HCT116 (cell line): Measurements from ENCODE around the gene ANKFN1. TPM values are rescaled to one million over a fixed set of nuclear protein-coding genes. Genes with fewer than 3 reads are reported as not detected.

Experiments used
- ATAC-seq: fragments of 200-7000 bp; cut with Tn5 transposase; 2 replicates; pipeline ENCODE4 v1.9.1; 2020; ENCODE audit warnings: mild to moderate bottlenecking, moderate library complexity
- BruUV-seq: library from RNA; stranded (reverse); fragments of 400-500 nt; replicated peaks from 2 replicates; lab custom pipeline; 2021; lab: Mats Ljungman, UMichigan
- CTCF ChIA-PET: fragments of 300-600 bp; sonication (Branson Sonifier 250); formaldehyde crosslinking; loops from one replicate; lab custom pipeline; 2021; ENCODE audit warnings: antibody characterized with exemption; lab: Charles Lee
- POLR2A ChIA-PET: fragments of 300-600, 350-600 bp; sonication (Branson Sonifier 250); formaldehyde crosslinking; loops from one replicate; lab custom pipeline; 2021; ENCODE audit warnings: antibody characterized with exemption; lab: Charles Lee
- RAD21 ChIA-PET, 2 experiments: fragments of 300-600 bp; sonication (Branson Sonifier 250); formaldehyde crosslinking; loops; one replicate each; lab custom pipeline; 2023; ENCODE audit warnings: low total read pairs in 2 of 2; ENCODE audit not compliant: uncharacterized antibody in 2 of 2, unreplicated experiment in 2 of 2, low non-redundant PET in 1 of 2; lab: Charles Lee
- DNase-seq: peaks from one replicate; pipeline ENCODE4 v3.0.0-alpha.2; 2010; ENCODE audit warnings: low read depth, low spot score
- H2AFZ ChIP-seq: fragments of 200-600 bp; shearing (Covaris generic), sonication (generic); 2 replicates; pipeline ENCODE4 v1.6.1; 2017; ENCODE audit warnings: low read depth, mixed run types, mixed read lengths, antibody characterized with exemption, low read length; ENCODE audit not compliant: poor library complexity, severe bottlenecking
- H3K27ac ChIP-seq: 2 replicates; pipeline ENCODE4 v1.5.1; 2012; ENCODE audit warnings: low read depth, low read length
- H3K27me3 ChIP-seq: fragments of 200-600 bp; sonication (generic); 2 replicates; pipeline ENCODE4 v1.6.1; 2016; ENCODE audit warnings: mixed run types, low read length, mixed read lengths; ENCODE audit not compliant: insufficient read depth
- H3K36me3 ChIP-seq, 2 experiments: fragments of 200-500 bp in 1 of 2; fragments of 200-600 bp in 1 of 2; sonication (Bioruptor generic) in 1 of 2; sonication (generic) in 1 of 2; 2 replicates each; pipeline versions ENCODE4 v1.5.1 to v1.6.1; 2014 to 2016; ENCODE audit warnings: low read length in 2 of 2, inconsistent platforms in 1 of 2, mixed read lengths in 1 of 2, mixed run types in 1 of 2; ENCODE audit not compliant: insufficient read depth in 2 of 2, control insufficient read depth in 1 of 2
- H3K4me1 ChIP-seq, 2 experiments: fragments of 200-600 bp in 1 of 2; sonication (generic) in 1 of 2; 2 replicates each; pipeline versions ENCODE4 v1.5.1 to v1.6.1; 2012 to 2017; ENCODE audit warnings: low read length in 2 of 2, inconsistent platforms in 1 of 2, mild to moderate bottlenecking in 1 of 2, mixed read lengths in 1 of 2, mixed run types in 1 of 2, moderate library complexity in 1 of 2; ENCODE audit not compliant: insufficient read depth in 2 of 2, control insufficient read depth in 1 of 2
- H3K4me2 ChIP-seq: fragments of 200-600 bp; sonication (generic); 2 replicates; pipeline ENCODE4 v1.6.1; 2017; ENCODE audit warnings: mixed run types, low read length, mixed read lengths
- H3K4me3 ChIP-seq, 2 experiments: fragments of 200-600 bp in 1 of 2; sonication (generic) in 1 of 2; replicated peaks in 1 of 2; 2 replicates each; pipeline ENCODE4 v1.5.1; 2011 to 2016; ENCODE audit warnings: low read length in 2 of 2, control low read depth in 1 of 2, low read depth in 1 of 2, mild to moderate bottlenecking in 1 of 2, mixed read lengths in 1 of 2, mixed run types in 1 of 2
- H3K79me2 ChIP-seq: fragments of 200-600 bp; sonication (generic); 2 replicates; pipeline ENCODE4 v1.6.1; 2017; ENCODE audit warnings: mild to moderate bottlenecking, mixed run types, low read length, moderate library complexity, mixed read lengths; ENCODE audit not compliant: insufficient read depth
- H3K9ac ChIP-seq: fragments of 200-600 bp; sonication (generic); 2 replicates; pipeline ENCODE4 v1.6.1; 2016; ENCODE audit warnings: low read length, mixed read lengths
- H3K9me2 ChIP-seq: fragments of 200-600 bp; sonication (generic), shearing (Covaris generic); 2 replicates; pipeline ENCODE4 v1.6.1; 2017; ENCODE audit warnings: mixed run types, mild to moderate bottlenecking, moderate library complexity; ENCODE audit not compliant: insufficient read depth
- H3K9me3 ChIP-seq, 2 experiments: fragments of 200-500 bp in 1 of 2; fragments of 200-600 bp in 1 of 2; sonication (Bioruptor generic) in 1 of 2; sonication (generic) in 1 of 2; 2 replicates each; pipeline ENCODE4 v1.6.1; 2014 to 2017; ENCODE audit warnings: low read length in 2 of 2, mixed read lengths in 2 of 2, inconsistent platforms in 1 of 2, low read depth in 1 of 2, mild to moderate bottlenecking in 1 of 2, mixed run types in 1 of 2, moderate library complexity in 1 of 2; ENCODE audit not compliant: control insufficient read depth in 1 of 2, insufficient read depth in 1 of 2
- H4K20me1 ChIP-seq: fragments of 200-600 bp; sonication (generic), shearing (Covaris generic); 2 replicates; pipeline ENCODE4 v1.6.1; 2017; ENCODE audit warnings: mixed run types, mild to moderate bottlenecking, moderate library complexity; ENCODE audit not compliant: insufficient read depth
- ELF1 ChIP-seq: IDR thresholded peaks from 2 replicates; pipeline ENCODE4 v1.6.1; 2012; ENCODE audit warnings: low read depth, borderline replicate concordance
- EZH2 ChIP-seq: fragments of 200-600 bp; sonication (generic); IDR thresholded peaks from 2 replicates; pipeline ENCODE4 v1.6.1; 2017; ENCODE audit warnings: antibody characterized with exemption, mixed run types
- FOSL1 ChIP-seq: IDR thresholded peaks from 2 replicates; pipeline ENCODE4 v1.6.1; 2012; ENCODE audit warnings: low read depth
- POLR2A ChIP-seq: IDR thresholded peaks from 2 replicates; pipeline ENCODE4 v1.7.0; 2011; ENCODE audit warnings: borderline replicate concordance; ENCODE audit not compliant: insufficient read depth, insufficient read length; ENCODE audit errors: extremely low read depth
- SP1 ChIP-seq: IDR thresholded peaks from 2 replicates; pipeline ENCODE4 v1.6.1; 2012; ENCODE audit warnings: low read depth
- SRF ChIP-seq: IDR thresholded peaks from 2 replicates; pipeline ENCODE4 v1.6.1; 2012; ENCODE audit warnings: low read depth
- YY1 ChIP-seq: IDR thresholded peaks from 2 replicates; pipeline ENCODE4 v1.6.1; 2011; ENCODE audit warnings: low read length, low read depth, moderate library complexity, mild to moderate bottlenecking; ENCODE audit not compliant: insufficient replicate concordance; ENCODE audit errors: extremely low read depth
- ZNF274 ChIP-seq: fragments of 200-500 bp; sonication (Bioruptor generic); IDR thresholded peaks from 2 replicates; pipeline ENCODE4 v1.6.1; 2014; ENCODE audit warnings: mild to moderate bottlenecking, low read depth, low read length, inconsistent platforms
- intact Hi-C: fragments of 100-400 bp; cut with micrococcal nuclease; formaldehyde crosslinking; loops from 2 replicates; pipeline ENCODE4 v1.10.0; 2022
- total RNA-seq: library from RNA; stranded (reverse); gene quantifications from one replicate; pipeline ENCODE4 v1.2.1, GENCODE V29; 2021; ENCODE audit not compliant: unreplicated experiment

The ANKFN1 gene
- total RNA-seq, 1 experiment from 2014 or later = 1.1 TPM

GRCh38 chr17:56434610-56435009 lies 281.3 kb downstream of the ANKFN1 start:
- Histone ChIP-seq H3K4me2 (no peak overlapping the region), H3K27ac (no peak overlapping the region), H3K4me3 (no peak overlapping the region), H3K79me2 (no peaks in the 10 kb centered on the region), H3K9ac (no peak overlapping the region), H3K36me3 (no peaks in the 10 kb centered on the region), H3K27me3 (peaks cover 74% of the 10 kb centered on the region), H3K9me3 (no peaks in the 10 kb centered on the region), H4K20me1 (no peaks in the 10 kb centered on the region), H3K9me2 (no peaks in the 10 kb centered on the region), H3K4me1 (no peaks in the 10 kb centered on the region), H2AFZ (no peak overlapping the region)
- no TSS peak for BruUV-seq
- no peak for DNase-seq
- intact Hi-C loops = no loop called here
- ChIA-PET RAD21 (no interaction called here), CTCF (no interaction called here), POLR2A (no interaction called here)
- TF ChIP-seq ELF1 = no peak
- TF ChIP-seq SRF = no peak
- TF ChIP-seq FOSL1 = no peak
- TF ChIP-seq EZH2 = no peak
- no peak for TF ChIP-seq SP1
- ATAC-seq = no peak

DNA sequence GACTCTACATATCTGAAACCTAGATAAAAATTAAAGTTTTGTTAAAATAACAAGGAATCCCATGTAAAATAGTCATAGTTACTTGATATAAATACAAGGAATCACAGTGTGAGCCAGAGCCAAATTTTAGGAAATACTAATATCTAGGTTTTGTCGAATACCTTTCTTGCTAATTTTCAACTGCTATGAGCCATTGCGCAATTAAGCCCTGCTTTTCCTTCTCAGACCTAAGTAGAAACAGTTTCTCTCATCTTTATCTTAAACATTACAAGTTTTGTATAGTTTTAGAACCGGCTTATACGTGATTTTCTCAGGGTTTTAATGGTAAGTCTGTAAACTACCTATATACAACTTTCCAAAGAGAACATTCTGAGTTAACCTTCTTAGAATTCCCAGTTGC lies 282.9 kb downstream of the ANKFN1 start:
- BruUV-seq = no TSS peak
- ChIA-PET CTCF (no interaction called here), POLR2A (no interaction called here), RAD21 (no interaction called here)
- no peak for TF ChIP-seq POLR2A
- TF ChIP-seq SP1 = no peak
- TF ChIP-seq ZNF274 = no peak
- no peak for TF ChIP-seq YY1
- Histone ChIP-seq H3K9me3 (no peaks in the 10 kb centered on the region), H3K79me2 (no peaks in the 10 kb centered on the region), H2AFZ (no peak overlapping the region), H3K9me2 (no peaks in the 10 kb centered on the region), H3K4me3 (no peak overlapping the region), H4K20me1 (no peaks in the 10 kb centered on the region), H3K4me2 (no peak overlapping the region), H3K9ac (no peak overlapping the region), H3K36me3 (no peaks in the 10 kb centered on the region), H3K27ac (no peak overlapping the region), H3K4me1 (no peaks in the 10 kb centered on the region), H3K27me3 (peaks cover 80% of the 10 kb centered on the region)
- intact Hi-C loops = no loop called here
- ATAC-seq = no peak
- DNase-seq = no peak
